Measurements from ENCODE around the gene DDX4.

DDX4 gene

GRCh38 chr5:55724281-55724680 is 13.6 kb upstream of the DDX4 start:
- DNase-seq, result no peak

DNA sequence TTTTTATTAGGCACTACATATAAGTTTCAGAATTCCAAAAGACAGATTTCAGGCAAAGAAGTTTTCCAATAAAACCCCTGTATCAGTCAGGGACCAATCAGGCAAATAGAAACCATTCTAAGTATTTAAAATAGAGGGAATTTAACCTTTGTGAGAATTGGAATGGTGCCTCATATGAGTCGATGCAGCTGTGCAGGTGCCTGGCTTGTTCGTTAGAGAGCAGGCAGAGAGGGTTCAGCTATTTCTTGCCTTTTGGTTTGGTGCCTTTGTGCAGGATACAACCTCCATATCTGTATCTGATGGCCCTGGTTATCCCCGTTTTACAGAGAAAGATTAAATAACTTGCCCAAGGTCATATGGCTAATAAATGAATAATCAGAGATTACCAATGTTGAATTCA is 6.0 kb upstream of the DDX4 start:
- H3K79me1 ChIP-seq (replicated peaks; ENCODE audit: low read length, poor library complexity, severe bottlenecking), result no peaks in the 10 kb centered on the region
- H3K27me3 ChIP-seq (ENCODE audit: control insufficient read depth in 1 of 2, insufficient read depth in 1 of 2, low read length in 2 of 2), result no peaks in the 10 kb centered on the region
- H3K9me3 ChIP-seq (ENCODE audit: control insufficient read depth, low read length), result no peaks in the 10 kb centered on the region
- H2AFZ ChIP-seq (ENCODE audit: low read depth, low read length), result no peak overlapping the region
- H2AK5ac ChIP-seq (ENCODE audit: low read length, severe bottlenecking), result no peak overlapping the region
- no peak overlapping the region for H3K4ac ChIP-seq (ENCODE audit: low read depth in 1 of 2, low read length in 2 of 2)
- H3K27ac ChIP-seq (ENCODE audit: low read length, poor library complexity, severe bottlenecking), result no peak overlapping the region
- no peaks in the 10 kb centered on the region for H3K36me3 ChIP-seq (ENCODE audit: control insufficient read depth in 1 of 2, insufficient read depth in 2 of 2, low read depth in 1 of 2, low read length in 2 of 2)
- H2BK12ac ChIP-seq (ENCODE audit: low read length in 2 of 2), result no peak overlapping the region
- no peak overlapping the region for H2BK15ac ChIP-seq (ENCODE audit: low read depth, poor library complexity, severe bottlenecking)
- no peak overlapping the region for H3K4me2 ChIP-seq (ENCODE audit: low read length, poor library complexity, severe bottlenecking)
- H3K4me1 ChIP-seq (ENCODE audit: control insufficient read depth, insufficient read depth, low read depth, low read length), result no peaks in the 10 kb centered on the region
- H3K14ac ChIP-seq (ENCODE audit: low read length in 2 of 2), result no peak overlapping the region
- no peak for DNase-seq
- H4K8ac ChIP-seq (ENCODE audit: low read length), result no peak overlapping the region
- no peak overlapping the region for H2BK120ac ChIP-seq (ENCODE audit: low read depth, low read length)
- no peak overlapping the region for H3K18ac ChIP-seq (ENCODE audit: low read depth in 1 of 2, low read length in 2 of 2)
- no peak overlapping the region for H3K9ac ChIP-seq (ENCODE audit: low read length)
- WGBS, result 96% methylated on average over 2 of the region's 3 CpGs
- no peak overlapping the region for H2BK5ac ChIP-seq (ENCODE audit: low read depth, low read length, poor library complexity, severe bottlenecking)
- no peak overlapping the region for H3K23ac ChIP-seq (ENCODE audit: low read length in 2 of 2)
- H3K4me3 ChIP-seq (ENCODE audit: insufficient read depth in 1 of 2, low read depth in 1 of 2, low read length in 2 of 2), result no peak overlapping the region
- H4K91ac ChIP-seq (ENCODE audit: low read length), result no peak overlapping the region

More at GRCh38 chr5:55724281-55724680, 13.6 kb upstream of the DDX4 start:
- Histone ChIP-seq H3K14ac (ENCODE audit: low read length in 2 of 2) (no peak overlapping the region), H2AK5ac (ENCODE audit: low read length, severe bottlenecking) (no peak overlapping the region), H2BK12ac (ENCODE audit: low read length in 2 of 2) (no peak overlapping the region), H3K9me3 (ENCODE audit: control insufficient read depth, low read length) (no peaks in the 10 kb centered on the region), H2AFZ (ENCODE audit: low read depth, low read length) (no peak overlapping the region), H4K8ac (ENCODE audit: low read length) (no peak overlapping the region), H3K23ac (ENCODE audit: low read length in 2 of 2) (no peak overlapping the region), H2BK15ac (ENCODE audit: low read depth, poor library complexity, severe bottlenecking) (no peak overlapping the region), H3K79me1 (replicated peaks; ENCODE audit: low read length, poor library complexity, severe bottlenecking) (no peaks in the 10 kb centered on the region), H3K18ac (ENCODE audit: low read depth in 1 of 2, low read length in 2 of 2) (no peak overlapping the region), H3K36me3 (ENCODE audit: control insufficient read depth in 1 of 2, insufficient read depth in 2 of 2, low read depth in 1 of 2, low read length in 2 of 2) (no peaks in the 10 kb centered on the region), H3K4me3 (ENCODE audit: insufficient read depth in 1 of 2, low read depth in 1 of 2, low read length in 2 of 2) (no peak overlapping the region), H3K4me1 (ENCODE audit: control insufficient read depth, insufficient read depth, low read depth, low read length) (no peaks in the 10 kb centered on the region), H3K27me3 (ENCODE audit: control insufficient read depth in 1 of 2, insufficient read depth in 1 of 2, low read length in 2 of 2) (no peaks in the 10 kb centered on the region), H3K27ac (ENCODE audit: low read length, poor library complexity, severe bottlenecking) (no peak overlapping the region), H3K9ac (ENCODE audit: low read length) (no peak overlapping the region), H2BK5ac (ENCODE audit: low read depth, low read length, poor library complexity, severe bottlenecking) (no peak overlapping the region), H2BK120ac (ENCODE audit: low read depth, low read length) (no peak overlapping the region), H3K4ac (ENCODE audit: low read depth in 1 of 2, low read length in 2 of 2) (no peak overlapping the region), H3K4me2 (ENCODE audit: low read length, poor library complexity, severe bottlenecking) (no peak overlapping the region), H4K91ac (ENCODE audit: low read length) (no peak overlapping the region)
- 92% methylated on average over 3 of the region's 4 CpGs for WGBS

DNA sequence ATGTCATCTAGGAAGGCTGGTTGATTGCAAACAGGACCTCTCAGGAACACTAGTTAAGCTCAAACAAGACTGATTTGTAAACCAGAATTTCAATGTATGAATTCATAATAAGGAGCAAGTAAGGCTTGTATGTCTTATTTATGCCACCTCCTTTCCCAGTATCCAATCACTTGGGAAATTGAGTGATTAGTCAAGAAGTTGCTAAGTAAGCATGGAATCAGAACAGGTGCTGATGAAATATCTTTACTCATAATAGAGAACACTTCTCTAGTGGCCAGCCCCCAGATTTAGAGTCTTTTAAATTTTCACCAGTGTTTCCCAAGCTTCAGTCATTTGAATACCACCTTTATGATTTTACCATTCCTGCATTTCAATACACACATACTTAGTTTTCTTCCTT is 5.3 kb upstream of the DDX4 start:
- no peak overlapping the region for H4K8ac ChIP-seq (ENCODE audit: low read length)
- H3K4me1 ChIP-seq (ENCODE audit: control insufficient read depth, insufficient read depth, low read depth, low read length), result no peaks in the 10 kb centered on the region
- H3K36me3 ChIP-seq (ENCODE audit: control insufficient read depth in 1 of 2, insufficient read depth in 2 of 2, low read depth in 1 of 2, low read length in 2 of 2), result no peaks in the 10 kb centered on the region
- no peak overlapping the region for H2BK120ac ChIP-seq (ENCODE audit: low read depth, low read length)
- H2BK5ac ChIP-seq (ENCODE audit: low read depth, low read length, poor library complexity, severe bottlenecking), result no peak overlapping the region
- H2AK5ac ChIP-seq (ENCODE audit: low read length, severe bottlenecking), result no peak overlapping the region
- no peaks in the 10 kb centered on the region for H3K9me3 ChIP-seq (ENCODE audit: control insufficient read depth, low read length)
- no peak overlapping the region for H3K18ac ChIP-seq (ENCODE audit: low read depth in 1 of 2, low read length in 2 of 2)
- no peak overlapping the region for H3K23ac ChIP-seq (ENCODE audit: low read length in 2 of 2)
- no peak overlapping the region for H4K91ac ChIP-seq (ENCODE audit: low read length)
- H3K27me3 ChIP-seq (ENCODE audit: control insufficient read depth in 1 of 2, insufficient read depth in 1 of 2, low read length in 2 of 2), result no peaks in the 10 kb centered on the region
- no peak overlapping the region for H2BK15ac ChIP-seq (ENCODE audit: low read depth, poor library complexity, severe bottlenecking)
- no peak overlapping the region for H3K4ac ChIP-seq (ENCODE audit: low read depth in 1 of 2, low read length in 2 of 2)
- H2BK12ac ChIP-seq (ENCODE audit: low read length in 2 of 2), result no peak overlapping the region
- no peak overlapping the region for H3K9ac ChIP-seq (ENCODE audit: low read length)
- DNase-seq, result no peak
- no peak overlapping the region for H3K4me2 ChIP-seq (ENCODE audit: low read length, poor library complexity, severe bottlenecking)
- no peak overlapping the region for H3K27ac ChIP-seq (ENCODE audit: low read length, poor library complexity, severe bottlenecking)
- H3K4me3 ChIP-seq (ENCODE audit: insufficient read depth in 1 of 2, low read depth in 1 of 2, low read length in 2 of 2), result no peak overlapping the region
- no peak overlapping the region for H3K14ac ChIP-seq (ENCODE audit: low read length in 2 of 2)
- H3K79me1 ChIP-seq (replicated peaks; ENCODE audit: low read length, poor library complexity, severe bottlenecking), result no peaks in the 10 kb centered on the region
- H2AFZ ChIP-seq (ENCODE audit: low read depth, low read length), result no peak overlapping the region

- Histone ChIP-seq H3K79me1 (replicated peaks; ENCODE audit: low read length, poor library complexity, severe bottlenecking) (no peaks in the 10 kb centered on the region), H2BK15ac (ENCODE audit: low read depth, poor library complexity, severe bottlenecking) (no peak overlapping the region), H3K4ac (ENCODE audit: low read depth in 1 of 2, low read length in 2 of 2) (no peak overlapping the region), H3K23ac (ENCODE audit: low read length in 2 of 2) (no peak overlapping the region), H2AK5ac (ENCODE audit: low read length, severe bottlenecking) (no peak overlapping the region), H2AFZ (ENCODE audit: low read depth, low read length) (no peak overlapping the region), H2BK5ac (ENCODE audit: low read depth, low read length, poor library complexity, severe bottlenecking) (no peak overlapping the region), H3K4me3 (ENCODE audit: insufficient read depth in 1 of 2, low read depth in 1 of 2, low read length in 2 of 2) (no peak overlapping the region), H3K9ac (ENCODE audit: low read length) (no peak overlapping the region), H2BK120ac (ENCODE audit: low read depth, low read length) (no peak overlapping the region), H3K18ac (ENCODE audit: low read depth in 1 of 2, low read length in 2 of 2) (no peak overlapping the region), H2BK12ac (ENCODE audit: low read length in 2 of 2) (no peak overlapping the region), H3K14ac (ENCODE audit: low read length in 2 of 2) (no peak overlapping the region), H3K4me2 (ENCODE audit: low read length, poor library complexity, severe bottlenecking) (no peak overlapping the region), H4K91ac (ENCODE audit: low read length) (no peak overlapping the region), H3K27ac (ENCODE audit: low read length, poor library complexity, severe bottlenecking) (no peak overlapping the region), H3K4me1 (ENCODE audit: control insufficient read depth, insufficient read depth, low read depth, low read length) (no peaks in the 10 kb centered on the region), H3K36me3 (ENCODE audit: control insufficient read depth in 1 of 2, insufficient read depth in 2 of 2, low read depth in 1 of 2, low read length in 2 of 2) (no peaks in the 10 kb centered on the region), H3K27me3 (ENCODE audit: control insufficient read depth in 1 of 2, insufficient read depth in 1 of 2, low read length in 2 of 2) (no peaks in the 10 kb centered on the region), H4K8ac (ENCODE audit: low read length) (no peak overlapping the region), H3K9me3 (ENCODE audit: control insufficient read depth, low read length) (no peaks in the 10 kb centered on the region)
- no peak for DNase-seq
- WGBS, result no CpG with 5 or more reads among the region's 1 CpG
Observed at GRCh38 chr5:55734658-55735057, 3.2 kb upstream of the DDX4 start.

Measured in mesenchymal stem cell (in vitro differentiated cells and primary cell).